H1 (cell line): ENCODE data around the gene FAM228B. TPM values are rescaled to one million over a fixed set of nuclear protein-coding genes. Genes with fewer than 3 reads are reported as not detected.
A peak's percentile ranks its signal among the peaks of the same experiment; 100 is the strongest.

Source experiments
- CHD2 ChIP-seq: IDR thresholded peaks from 2 replicates; pipeline ENCODE4 v1.6.1; 2012; ENCODE audit warnings: low read length, improper control_type of control experiment
- E2F6 ChIP-seq: IDR thresholded peaks from 2 replicates; pipeline ENCODE4 v1.6.1; 2012; ENCODE audit warnings: inconsistent platforms
- EP300 ChIP-seq, 2 experiments: IDR thresholded peaks; 1 replicate in 1 of 2; 2 replicates in 1 of 2; pipeline ENCODE4 v1.6.1; 2011 to 2012; ENCODE audit warnings: low read depth in 2 of 2, low read length in 2 of 2, mild to moderate bottlenecking in 2 of 2, borderline replicate concordance in 1 of 2, inconsistent platforms in 1 of 2, moderate library complexity in 1 of 2
- MAX ChIP-seq: IDR thresholded peaks from 2 replicates; pipeline ENCODE4 v1.6.1; 2012; ENCODE audit warnings: inconsistent platforms
- POLR2AphosphoS5 ChIP-seq: IDR thresholded peaks from 2 replicates; pipeline ENCODE4 v1.6.1; 2011; ENCODE audit warnings: low read depth, low read length
- SAP30 ChIP-seq: fragments of 300-600 bp; sonication (generic); IDR thresholded peaks from 2 replicates; pipeline ENCODE4 v1.7.1; 2012; ENCODE audit warnings: low read length, moderate library complexity, mild to moderate bottlenecking, inconsistent platforms; ENCODE audit not compliant: insufficient read depth, insufficient replicate concordance
- SIX5 ChIP-seq: IDR thresholded peaks from 2 replicates; pipeline ENCODE4 v1.6.1; 2011; ENCODE audit warnings: mild to moderate bottlenecking, low read depth, low read length
- TAF1 ChIP-seq: IDR thresholded peaks from 2 replicates; pipeline ENCODE4 v1.6.1; 2011; ENCODE audit warnings: mild to moderate bottlenecking, low read depth, low read length
- TBP ChIP-seq: IDR thresholded peaks from 2 replicates; pipeline ENCODE4 v1.6.1; 2011; ENCODE audit warnings: low read depth, low read length, improper control_type of control experiment
- USF2 ChIP-seq: IDR thresholded peaks from 2 replicates; pipeline ENCODE4 v1.6.1; 2011; ENCODE audit warnings: low read length, improper control_type of control experiment
- ZNF274 ChIP-seq: IDR thresholded peaks from 2 replicates; pipeline ENCODE4 v1.7.0; 2012; ENCODE audit warnings: low read length, borderline replicate concordance; ENCODE audit errors: extremely low read depth
- polyA plus RNA-seq, 7 experiments: library from polyadenylated mRNA; depleted of rRNA in 3 of 7; stranded (reverse) in 5 of 7; unstranded in 2 of 7; fragments of >200 nt in 5 of 7; fragments of 200-250 nt in 2 of 7; gene quantifications; 1 replicate in 5 of 7; 2 replicates in 1 of 7; 4 replicates in 1 of 7; pipeline versions ENCODE4 v1.2.1 to v1.2.3, GENCODE V29; 2011 to 2013; ENCODE audit warnings: missing spikeins in 2 of 7, mixed read lengths in 2 of 7
- total RNA-seq: library from RNA; stranded (reverse); fragmentation: NEBNext Ultra II Directional; extraction: Animal tissue kit (Norgen Biotek cat#: 25700); gene quantifications from 2 replicates; pipeline ENCODE4 v1.2.1, GENCODE V29; 2021

The FAM228B gene
- total and polyA plus RNA-seq, 2 of the 8 experiments (the other 6 are each of a cell fraction or from before 2014, with no cell fraction given): 1.4 to 3.2 TPM

DNA sequence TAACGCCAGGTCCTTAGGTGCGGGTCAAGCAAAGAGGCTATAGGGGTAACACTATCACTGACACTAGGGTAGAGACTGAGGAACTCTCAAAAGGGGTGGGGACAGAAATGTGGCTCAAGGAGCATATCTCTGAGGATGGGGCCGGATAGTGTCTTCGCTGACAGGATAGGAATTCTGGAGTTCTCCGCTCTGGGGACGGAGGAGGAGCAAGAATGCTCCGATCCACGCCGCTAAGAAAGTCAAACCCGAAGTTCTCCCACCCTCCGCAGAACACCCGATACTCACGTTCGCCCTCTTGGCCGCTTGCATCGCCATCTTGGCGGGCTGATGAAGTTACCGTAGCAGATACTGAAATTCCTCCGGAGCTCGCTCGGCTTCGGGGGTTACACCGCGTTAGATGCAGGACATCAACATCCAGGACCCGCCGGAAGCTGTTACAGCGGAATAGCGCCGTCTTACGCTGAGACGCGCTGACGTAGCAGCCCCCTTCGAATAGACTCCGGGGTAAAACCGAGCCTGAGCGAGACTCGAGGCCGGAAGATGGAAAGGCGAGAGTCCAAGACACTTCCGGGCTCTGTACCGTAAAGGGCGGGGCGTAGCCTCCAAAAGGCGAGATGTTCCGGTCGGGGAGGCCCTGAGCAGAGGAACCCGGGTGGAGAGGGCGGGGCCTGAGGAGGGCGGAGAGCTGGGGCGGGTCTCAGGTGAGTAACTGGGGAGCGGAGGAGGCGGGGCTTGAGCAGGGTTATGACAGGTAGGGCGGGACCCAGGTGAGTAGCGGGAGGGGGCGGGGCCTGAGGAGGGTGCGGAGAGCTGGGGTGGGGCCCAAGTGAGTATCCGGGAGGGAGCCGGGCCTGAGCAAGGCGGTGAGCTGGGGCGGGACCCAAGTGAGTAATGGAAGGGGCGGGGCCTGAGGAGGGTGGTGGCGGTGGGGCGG, 47.1 kb upstream of the FAM228B start, which contains the start of gene SF3B6 (continued):
- peak; percentile 81; the same call in 1 of the 2 replicates for TF ChIP-seq TAF1
- peak; percentile 83 for TF ChIP-seq SAP30
- no peak for TF ChIP-seq ZNF274
- TF ChIP-seq MAX: peak; percentile 76
- TF ChIP-seq POLR2AphosphoS5: peak; percentile 82
- TF ChIP-seq TBP: peak; percentile 86
- peak; percentile 69 for TF ChIP-seq CHD2
- peak; percentile 48 for TF ChIP-seq SIX5
- peak in 1 of 2 experiments; percentile 85; a peak in 1 of 3 replicates for TF ChIP-seq EP300 (IDR thresholded peaks at IDR 0.05; ENCODE audit: borderline replicate concordance in 1 of 2, low read depth in 2 of 2, low read length in 2 of 2)
- no peak for TF ChIP-seq USF2
- peak; percentile 46; the same call in 1 of the 2 replicates for TF ChIP-seq E2F6
